Mucosa of stomach (tissue), 1 donor: ENCODE results near the gene STEAP3.

Source experiments
- H3K27me3 ChIP-seq: one replicate; pipeline ENCODE4 v1.7.0; 2013; ENCODE audit warnings: mild to moderate bottlenecking, low read length; ENCODE audit not compliant: control insufficient read depth, insufficient read depth
- H3K36me3 ChIP-seq: one replicate; pipeline ENCODE4 v1.7.0; 2013; ENCODE audit warnings: low read length; ENCODE audit not compliant: control insufficient read depth, insufficient read depth
- H3K4me1 ChIP-seq: one replicate; pipeline ENCODE4 v1.7.0; 2013; ENCODE audit warnings: mild to moderate bottlenecking, low read length; ENCODE audit not compliant: control insufficient read depth, insufficient read depth
- H3K4me3 ChIP-seq: one replicate; pipeline ENCODE4 v1.7.0; 2013; ENCODE audit warnings: low read length
- H3K9ac ChIP-seq: one replicate; pipeline ENCODE4 v1.7.0; 2013; ENCODE audit warnings: mild to moderate bottlenecking, low read length, moderate library complexity
- H3K9me3 ChIP-seq: one replicate; pipeline ENCODE4 v1.7.0; 2013; ENCODE audit warnings: mild to moderate bottlenecking, low read length, moderate library complexity; ENCODE audit not compliant: control insufficient read depth
- donor health status: Pancreatic carcinoma.

The STEAP3 gene

GRCh38 chr2:119245076-119245840 is 21.6 kb downstream of the STEAP3 start:
- no peak overlapping the region for H3K4me3 ChIP-seq
- H3K36me3 ChIP-seq, result no peaks in the 10 kb centered on the region
- no peaks in the 10 kb centered on the region for H3K27me3 ChIP-seq
- no peaks in the 10 kb centered on the region for H3K9me3 ChIP-seq
- H3K4me1 ChIP-seq, result peaks cover 27% of the 10 kb centered on the region
- no peak overlapping the region for H3K9ac ChIP-seq

- Histone ChIP-seq H3K9me3 (no peaks in the 10 kb centered on the region), H3K4me3 (no peak overlapping the region), H3K9ac (no peak overlapping the region), H3K4me1 (peaks cover 22% of the 10 kb centered on the region), H3K36me3 (no peaks in the 10 kb centered on the region), H3K27me3 (no peaks in the 10 kb centered on the region)
These were observed 22.2 kb downstream of the STEAP3 start for GRCh38 chr2:119245841-119246230.

GRCh38 chr2:119246884-119247843 is 23.5 kb downstream of the STEAP3 start:
- no peak overlapping the region for H3K4me3 ChIP-seq
- H3K9ac ChIP-seq, result no peak overlapping the region
- H3K27me3 ChIP-seq, result no peaks in the 10 kb centered on the region
- H3K9me3 ChIP-seq, result no peaks in the 10 kb centered on the region
- no peaks in the 10 kb centered on the region for H3K36me3 ChIP-seq
- peaks cover 8% of the 10 kb centered on the region for H3K4me1 ChIP-seq

- no peak overlapping the region for H3K4me3 ChIP-seq
- no peaks in the 10 kb centered on the region for H3K27me3 ChIP-seq
- H3K9ac ChIP-seq, result no peak overlapping the region
- H3K36me3 ChIP-seq, result no peaks in the 10 kb centered on the region
- H3K4me1 ChIP-seq, result peaks cover 1% of the 10 kb centered on the region
- H3K9me3 ChIP-seq, result no peaks in the 10 kb centered on the region
These were observed 24.2 kb downstream of the STEAP3 start for GRCh38 chr2:119247844-119248271.

- no peaks in the 10 kb centered on the region for H3K27me3 ChIP-seq
- H3K9me3 ChIP-seq, result no peaks in the 10 kb centered on the region
- H3K4me1 ChIP-seq, result no peaks in the 10 kb centered on the region
- no peak overlapping the region for H3K4me3 ChIP-seq
- no peak overlapping the region for H3K9ac ChIP-seq
- H3K36me3 ChIP-seq, result no peaks in the 10 kb centered on the region
These were observed 24.7 kb downstream of the STEAP3 start for GRCh38 chr2:119248311-119248710.

- no peaks in the 10 kb centered on the region for H3K4me1 ChIP-seq
- no peaks in the 10 kb centered on the region for H3K9me3 ChIP-seq
- H3K9ac ChIP-seq, result no peak overlapping the region
- no peaks in the 10 kb centered on the region for H3K27me3 ChIP-seq
- H3K36me3 ChIP-seq, result no peaks in the 10 kb centered on the region
- H3K4me3 ChIP-seq, result no peak overlapping the region
These were observed 25.1 kb downstream of the STEAP3 start for GRCh38 chr2:119248751-119249150.

- Histone ChIP-seq H3K9me3 (no peaks in the 10 kb centered on the region), H3K4me1 (no peaks in the 10 kb centered on the region), H3K9ac (no peak overlapping the region), H3K4me3 (no peak overlapping the region), H3K36me3 (no peaks in the 10 kb centered on the region), H3K27me3 (no peaks in the 10 kb centered on the region)
These were observed 25.7 kb downstream of the STEAP3 start for GRCh38 chr2:119249311-119249710.

GRCh38 chr2:119249855-119250717 is 26.5 kb downstream of the STEAP3 start:
- Histone ChIP-seq H3K27me3 (no peaks in the 10 kb centered on the region), H3K4me1 (peaks cover 3% of the 10 kb centered on the region), H3K4me3 (no peak overlapping the region), H3K9ac (no peak overlapping the region), H3K9me3 (no peaks in the 10 kb centered on the region), H3K36me3 (no peaks in the 10 kb centered on the region)

- Histone ChIP-seq H3K36me3 (no peaks in the 10 kb centered on the region), H3K4me1 (peaks cover 6% of the 10 kb centered on the region), H3K9ac (no peak overlapping the region)
These were observed 27.2 kb downstream of the STEAP3 start for GRCh38 chr2:119250718-119251290.

GRCh38 chr2:119251652-119252051 is 28.0 kb downstream of the STEAP3 start:
- Histone ChIP-seq H3K4me1 (peaks cover 6% of the 10 kb centered on the region), H3K9me3 (no peaks in the 10 kb centered on the region), H3K27me3 (no peaks in the 10 kb centered on the region), H3K36me3 (no peaks in the 10 kb centered on the region), H3K4me3 (no peak overlapping the region), H3K9ac (no peak overlapping the region)

More at GRCh38 chr2:119250718-119251290, 27.2 kb downstream of the STEAP3 start:
- Histone ChIP-seq H3K9me3 (no peaks in the 10 kb centered on the region), H3K4me3 (no peak overlapping the region), H3K27me3 (no peaks in the 10 kb centered on the region)
